Fibroblast of lung (primary cell): ENCODE data around the gene SSMEM1. TPM values are rescaled to one million over a fixed set of nuclear protein-coding genes. Genes with fewer than 3 reads are reported as not detected.
"Not testable (repeated sequence)": the region's sequence is repeated elsewhere in the genome, so short reads cannot be mapped to it uniquely, and the experiment has no call there.

Experiments used
- DNase-seq, 2 donors: peaks; one replicate each; pipeline versions ENCODE4 v3.0.0 to v3.0.0-alpha.2; 2010; ENCODE audit warnings: low read depth in 2 of 2
- H2AFZ ChIP-seq: 2 replicates; pipeline ENCODE4 v1.5.1; 2012; ENCODE audit warnings: low read length, control low read depth, inconsistent platforms
- H3K27ac ChIP-seq: 2 replicates; pipeline ENCODE4 v1.5.1; 2011; ENCODE audit warnings: low read length, control low read depth; ENCODE audit not compliant: insufficient read depth
- H3K27me3 ChIP-seq: 2 replicates; pipeline ENCODE4 v1.5.1; 2011; ENCODE audit warnings: mild to moderate bottlenecking, low read length; ENCODE audit not compliant: control insufficient read depth, insufficient read depth
- H3K36me3 ChIP-seq: 2 replicates; pipeline ENCODE4 v1.5.1; 2011; ENCODE audit warnings: low read length; ENCODE audit not compliant: control insufficient read depth, insufficient read depth
- H3K4me1 ChIP-seq: 2 replicates; pipeline ENCODE4 v1.5.1; 2011; ENCODE audit warnings: low read length; ENCODE audit not compliant: control insufficient read depth, insufficient read depth; ENCODE audit errors: extremely low read depth
- H3K4me2 ChIP-seq: 2 replicates; pipeline ENCODE4 v1.5.1; 2011; ENCODE audit warnings: low read length, control low read depth; ENCODE audit not compliant: insufficient read depth; ENCODE audit errors: extremely low read depth
- H3K4me3 ChIP-seq, 4 experiments: fragments of 200-600 bp in 1 of 4; sonication (generic) in 1 of 4; replicated peaks in 1 of 4; 2 replicates each; pipeline ENCODE4 v1.5.1; 2011 to 2016; ENCODE audit warnings: low read length in 4 of 4, low read depth in 3 of 4, mild to moderate bottlenecking in 3 of 4, control low read depth in 2 of 4, inconsistent platforms in 1 of 4, mixed read lengths in 1 of 4; ENCODE audit not compliant: insufficient read depth in 1 of 4; ENCODE audit errors: control extremely low read depth in 1 of 4
- H3K79me2 ChIP-seq: 2 replicates; pipeline ENCODE4 v1.5.1; 2012; ENCODE audit warnings: mild to moderate bottlenecking, low read length, inconsistent platforms; ENCODE audit not compliant: control insufficient read depth, insufficient read depth
- H3K9ac ChIP-seq: 2 replicates; pipeline ENCODE4 v1.5.1; 2011; ENCODE audit warnings: mild to moderate bottlenecking, low read length, control low read depth; ENCODE audit not compliant: insufficient read depth
- H3K9me3 ChIP-seq: 2 replicates; pipeline ENCODE4 v1.5.1; 2012; ENCODE audit warnings: low read depth, low read length; ENCODE audit not compliant: control insufficient read depth, insufficient read depth
- H4K20me1 ChIP-seq: 2 replicates; pipeline ENCODE4 v1.5.1; 2011; ENCODE audit warnings: low read length; ENCODE audit not compliant: control insufficient read depth, insufficient read depth; ENCODE audit errors: extremely low read depth
- CTCF ChIP-seq, 2 donors: IDR thresholded peaks in 1 of 2; conservative IDR thresholded peaks in 1 of 2; 1 replicate in 1 of 2; 2 replicates in 1 of 2; pipeline ENCODE4 v1.5.1; 2011 to 2012; ENCODE audit warnings: low read length in 2 of 2, control low read depth in 1 of 2, inconsistent platforms in 1 of 2, low read depth in 1 of 2, mild to moderate bottlenecking in 1 of 2
- EZH2 ChIP-seq: IDR thresholded peaks from 2 replicates; pipeline ENCODE4 v1.5.1; 2012; ENCODE audit warnings: low read length, control low read depth, mild to moderate bottlenecking; ENCODE audit errors: missing control alignments
- polyA plus RNA-seq, 2 donors: library from polyadenylated mRNA; depleted of rRNA in 1 of 2; stranded (reverse) in 1 of 2; unstranded in 1 of 2; fragments of >200 nt; gene quantifications; 2 replicates each; pipeline ENCODE4 v1.2.1, GENCODE V29; 2011 to 2012; ENCODE audit warnings: missing spikeins in 1 of 2
- total RNA-seq: library from RNA; depleted of rRNA; stranded (reverse); fragments of >200 nt; gene quantifications from 2 replicates; pipeline ENCODE4 v1.2.1, GENCODE V29; 2014

Gene SSMEM1
- total and polyA plus RNA-seq, 2 donors (not counting 1 experiment from before 2014, with no cell fraction given) = not detected

GRCh38 chr7:130249626-130250025, 42.0 kb downstream of the SSMEM1 start:
- H3K4me1 ChIP-seq, H3K79me2 ChIP-seq, H3K27me3 ChIP-seq, H3K4me3 ChIP-seq, H3K4me2 ChIP-seq, H3K27ac ChIP-seq, H3K36me3 ChIP-seq, H3K9ac ChIP-seq, H4K20me1 ChIP-seq, DNase-seq, H2AFZ ChIP-seq, H3K9me3 ChIP-seq: not testable (repeated sequence)

- H2AFZ ChIP-seq = no peak overlapping the region
- no peak overlapping the region for H3K4me2 ChIP-seq
- no peaks in the 10 kb centered on the region for H3K9me3 ChIP-seq
- TF ChIP-seq EZH2 (no peak), CTCF (conservative IDR thresholded peaks at IDR 0.05 in 1 of 2, IDR thresholded peaks at IDR 0.05 in 1 of 2; ENCODE audit: low read depth in 1 of 2, low read length in 2 of 2) (no peak)
- H3K27me3 ChIP-seq = no peaks in the 10 kb centered on the region
- no peaks in the 10 kb centered on the region for H4K20me1 ChIP-seq
- no peak for DNase-seq
- no peak overlapping the region for H3K4me3 ChIP-seq
- H3K27ac ChIP-seq = no peak overlapping the region
- H3K36me3 ChIP-seq = no peaks in the 10 kb centered on the region
- no peak overlapping the region for H3K9ac ChIP-seq
- no peaks in the 10 kb centered on the region for H3K79me2 ChIP-seq
- H3K4me1 ChIP-seq = no peaks in the 10 kb centered on the region
These were observed 46.9 kb downstream of the SSMEM1 start for GRCh38 chr7:130254555-130254954.

- H3K9me3 ChIP-seq = no peaks in the 10 kb centered on the region
- H3K4me2 ChIP-seq = no peak overlapping the region
- H3K9ac ChIP-seq = no peak overlapping the region
- no peaks in the 10 kb centered on the region for H4K20me1 ChIP-seq
- H3K4me3 ChIP-seq = no peak overlapping the region
- H3K27ac ChIP-seq = no peak overlapping the region
- H3K27me3 ChIP-seq = no peaks in the 10 kb centered on the region
- no peak for DNase-seq
- no peaks in the 10 kb centered on the region for H3K4me1 ChIP-seq
- no peaks in the 10 kb centered on the region for H3K36me3 ChIP-seq
- no peaks in the 10 kb centered on the region for H3K79me2 ChIP-seq
- TF ChIP-seq EZH2 (no peak), CTCF (conservative IDR thresholded peaks at IDR 0.05 in 1 of 2, IDR thresholded peaks at IDR 0.05 in 1 of 2; ENCODE audit: low read depth in 1 of 2, low read length in 2 of 2) (no peak)
- no peak overlapping the region for H2AFZ ChIP-seq
These were observed 49.0 kb downstream of the SSMEM1 start for GRCh38 chr7:130256704-130257103.
